ENCODE data around the gene KRTAP10-3.

KRTAP10-3 gene

DNA sequence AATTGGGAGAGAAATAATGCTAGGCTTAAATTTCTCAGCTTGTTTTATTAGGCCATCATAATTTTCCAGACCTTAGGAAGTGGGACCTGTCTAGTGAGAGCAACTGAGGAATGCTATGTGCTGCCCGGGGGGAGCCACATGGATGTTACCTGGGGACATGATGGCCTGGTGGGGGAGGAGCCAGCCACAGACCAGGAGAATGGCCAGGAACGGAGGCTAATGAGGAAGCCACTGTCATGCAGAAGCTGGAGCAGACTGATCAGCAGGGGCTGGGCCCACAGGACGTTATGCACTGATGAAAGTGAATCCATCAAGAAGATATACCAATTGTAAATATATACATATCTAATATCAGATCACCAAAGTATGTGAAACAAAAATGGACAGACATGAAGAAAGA, 14.0 kb downstream of the KRTAP10-3 start:
- DNase-seq: no peak

DNA sequence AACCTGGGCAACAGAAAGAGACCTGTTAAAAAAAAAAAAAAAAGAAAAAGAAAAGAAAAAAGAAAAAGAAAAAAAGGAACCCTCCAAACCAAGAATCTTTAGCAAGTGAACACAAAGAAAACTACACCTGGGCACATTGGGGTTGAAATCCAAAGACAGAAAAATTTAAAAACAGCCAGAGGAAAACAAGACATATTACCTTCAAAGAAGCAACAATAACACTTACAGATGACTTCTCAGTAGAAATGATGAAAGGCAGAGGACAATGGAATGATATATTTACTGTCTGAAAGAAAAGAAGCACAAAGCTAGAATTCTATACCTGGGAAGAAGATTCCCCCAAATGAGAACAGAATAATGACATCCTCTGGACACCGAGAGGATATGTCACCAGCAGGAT, 15.9 kb downstream of the KRTAP10-3 start:
- DNase-seq: no peak

DNA sequence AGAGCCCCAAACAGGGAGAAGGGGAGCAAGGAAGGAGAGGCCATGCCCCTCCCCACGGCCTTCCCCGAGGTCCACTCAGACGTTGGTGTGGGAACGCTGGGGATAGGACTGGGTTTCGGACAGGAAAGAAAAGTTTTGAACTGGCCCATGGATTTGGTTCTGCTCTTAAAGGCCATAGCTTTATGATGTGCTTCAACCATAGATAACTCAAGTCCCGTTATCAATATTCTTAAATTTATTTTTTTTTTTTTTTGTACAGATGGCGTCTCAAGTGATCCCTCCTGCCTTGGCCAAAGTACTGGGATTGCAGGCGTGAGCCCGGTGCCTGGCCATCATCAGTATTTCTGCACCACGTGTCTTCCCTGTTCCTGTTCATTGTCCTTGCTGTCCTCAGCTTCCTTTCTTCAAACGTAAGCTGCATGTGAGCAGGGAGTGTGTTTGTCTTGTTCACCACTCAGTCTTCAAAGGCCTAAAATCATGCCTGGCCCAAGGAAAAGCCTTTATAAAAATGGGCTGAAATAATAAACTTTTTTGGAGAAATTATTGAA, 17.8 kb downstream of the KRTAP10-3 start:
- DNase-seq: no peak

DNA sequence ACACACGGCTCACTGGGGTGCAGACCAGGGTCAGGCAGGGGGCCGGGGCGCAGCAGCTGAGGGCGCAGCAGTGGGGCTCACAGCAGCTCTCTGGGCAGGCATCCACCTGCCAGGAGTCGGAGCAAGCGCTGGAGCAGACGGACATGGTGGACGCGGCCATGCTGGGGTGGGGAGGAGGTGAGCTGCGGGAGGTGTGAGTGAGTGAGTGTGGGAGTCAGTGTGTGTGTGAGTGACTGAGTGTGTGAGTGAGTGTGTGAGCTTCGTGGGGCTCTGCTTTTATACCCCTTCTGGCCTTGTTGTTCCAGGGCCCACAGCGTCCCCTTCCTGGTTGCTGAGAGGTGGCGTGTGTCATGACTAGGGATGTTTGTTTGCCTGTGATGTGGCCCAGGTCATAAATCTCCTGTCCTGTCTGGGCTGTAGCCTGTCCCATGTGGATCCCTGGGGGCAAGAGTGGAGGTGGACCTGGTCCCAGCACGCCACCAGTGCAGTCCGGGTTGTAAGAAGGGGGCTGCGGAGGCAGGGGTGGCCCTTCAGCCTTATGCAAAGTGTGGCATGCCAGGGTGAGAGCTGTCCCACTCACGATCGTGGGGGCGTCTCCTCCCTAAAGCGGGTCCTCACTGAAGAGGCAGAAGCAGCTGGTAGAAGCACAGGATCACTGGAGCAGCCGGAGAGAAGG, 18.5 kb downstream of the KRTAP10-3 start, which contains the start of gene KRTAP10-1:
Gene KRTAP10-1, minus strand, starts transcription at position 205 of the 676 bp plus-strand sequence. Its CDS starts 45 bp downstream, at position 160.
- DNase-seq: no peak

DNA sequence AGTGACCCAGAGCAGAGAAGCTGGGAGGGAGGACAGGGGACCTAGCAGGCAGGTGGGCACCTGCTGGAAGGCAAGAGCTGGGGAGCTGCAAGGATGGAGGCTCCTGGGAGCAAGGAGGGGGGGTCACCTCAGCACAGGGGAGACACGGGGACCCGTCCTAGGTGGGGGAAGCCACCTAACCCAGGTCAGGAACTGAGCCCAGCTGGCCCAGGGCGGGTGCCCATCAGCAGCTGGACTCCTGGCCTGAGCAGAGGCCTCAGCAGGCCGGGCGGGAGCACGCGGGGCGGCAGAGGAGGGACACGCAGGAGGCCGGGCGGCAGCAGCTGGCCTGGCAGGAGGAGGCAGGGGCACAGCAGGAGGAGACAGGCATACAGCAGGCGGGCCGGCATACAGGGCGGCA, 19.5 kb downstream of the KRTAP10-3 start:
- DNase-seq: no peak

DNA sequence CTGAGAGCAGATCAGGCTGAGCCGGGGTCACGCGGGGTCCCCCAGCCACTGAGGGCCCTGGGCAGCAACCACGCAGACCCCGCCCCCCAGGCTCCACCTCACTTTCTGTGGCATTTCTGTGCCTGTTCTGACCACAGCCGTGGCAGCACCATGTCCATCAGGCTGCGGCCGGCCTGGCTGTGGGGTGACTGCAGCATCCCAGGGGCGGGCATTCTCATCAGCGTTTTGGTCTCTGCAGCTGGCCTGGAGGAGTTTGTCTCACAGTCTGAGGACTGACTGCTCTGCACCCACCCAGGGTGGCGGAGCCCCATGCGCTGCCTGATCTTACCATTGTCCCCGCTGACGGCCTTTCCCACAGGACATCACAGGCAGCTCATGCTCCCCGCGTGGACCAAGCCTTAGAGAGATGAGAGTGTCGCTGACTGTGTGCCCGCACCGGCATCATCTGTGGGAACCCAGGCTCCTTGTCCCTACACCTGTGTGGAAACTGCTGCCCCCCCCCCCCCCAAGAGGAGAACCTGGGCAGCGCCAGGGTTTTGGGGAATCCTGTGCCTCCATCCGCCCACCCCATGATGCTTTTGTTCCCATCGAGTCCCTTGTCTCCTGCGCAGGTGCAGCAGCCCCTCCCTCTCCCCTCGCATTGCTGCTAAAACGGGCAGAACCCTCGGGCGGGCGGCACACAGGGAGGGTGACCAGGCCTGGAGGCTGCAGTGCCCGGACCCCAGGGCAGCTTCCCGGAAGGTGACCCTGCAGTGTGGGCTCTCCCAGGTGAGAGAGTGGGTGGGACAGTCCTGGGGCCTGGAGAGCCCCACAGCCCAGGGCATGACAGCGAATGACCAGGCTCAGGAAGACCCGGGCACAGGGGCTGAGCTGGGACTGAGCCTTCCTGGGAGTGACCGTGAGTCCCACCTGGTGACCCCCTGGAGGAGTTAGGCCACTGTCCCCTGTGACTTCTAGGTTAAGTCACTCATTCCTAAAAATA, 20.4 kb downstream of the KRTAP10-3 start:
- no peak for DNase-seq

DNA sequence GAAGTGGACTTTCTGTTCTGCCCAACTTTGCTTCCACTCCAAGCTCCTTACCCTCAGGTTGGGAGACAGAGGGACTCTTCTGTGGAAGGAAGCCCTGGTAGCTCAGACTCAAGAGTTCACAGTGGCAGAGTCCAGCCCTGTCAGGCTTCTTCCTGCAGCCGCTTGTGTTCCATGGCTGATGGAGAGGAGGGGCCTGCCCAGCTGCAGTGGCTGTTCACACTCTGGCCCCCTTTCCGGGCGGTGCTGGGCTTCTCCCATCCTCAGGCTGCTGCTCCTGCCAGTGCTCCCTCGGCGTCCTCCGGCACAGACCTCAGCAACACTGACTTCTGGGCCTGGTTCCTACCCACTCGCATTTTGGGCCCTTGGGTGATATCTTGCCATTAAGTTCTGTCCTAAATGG, 22.6 kb downstream of the KRTAP10-3 start:
- DNase-seq: no peak

DNA sequence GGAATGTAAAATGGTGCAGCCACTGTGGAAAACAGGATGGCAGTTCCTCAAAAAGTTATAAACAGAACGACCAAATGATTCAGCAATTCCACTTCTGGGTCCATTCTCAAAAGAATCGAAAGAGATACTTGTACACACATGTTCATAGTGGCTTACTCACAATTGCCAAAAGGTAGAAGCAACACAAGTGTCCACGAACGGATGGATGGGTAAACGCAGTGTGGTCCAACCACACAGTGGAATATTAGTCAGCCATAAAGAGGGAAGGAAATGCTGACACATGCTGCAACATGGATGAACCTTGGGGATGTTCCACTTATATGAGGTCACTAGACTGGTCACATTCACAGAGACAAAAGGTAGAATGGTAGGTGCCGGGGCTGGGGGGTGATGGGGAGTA, 23.9 kb downstream of the KRTAP10-3 start:
- no peak for DNase-seq

DNA sequence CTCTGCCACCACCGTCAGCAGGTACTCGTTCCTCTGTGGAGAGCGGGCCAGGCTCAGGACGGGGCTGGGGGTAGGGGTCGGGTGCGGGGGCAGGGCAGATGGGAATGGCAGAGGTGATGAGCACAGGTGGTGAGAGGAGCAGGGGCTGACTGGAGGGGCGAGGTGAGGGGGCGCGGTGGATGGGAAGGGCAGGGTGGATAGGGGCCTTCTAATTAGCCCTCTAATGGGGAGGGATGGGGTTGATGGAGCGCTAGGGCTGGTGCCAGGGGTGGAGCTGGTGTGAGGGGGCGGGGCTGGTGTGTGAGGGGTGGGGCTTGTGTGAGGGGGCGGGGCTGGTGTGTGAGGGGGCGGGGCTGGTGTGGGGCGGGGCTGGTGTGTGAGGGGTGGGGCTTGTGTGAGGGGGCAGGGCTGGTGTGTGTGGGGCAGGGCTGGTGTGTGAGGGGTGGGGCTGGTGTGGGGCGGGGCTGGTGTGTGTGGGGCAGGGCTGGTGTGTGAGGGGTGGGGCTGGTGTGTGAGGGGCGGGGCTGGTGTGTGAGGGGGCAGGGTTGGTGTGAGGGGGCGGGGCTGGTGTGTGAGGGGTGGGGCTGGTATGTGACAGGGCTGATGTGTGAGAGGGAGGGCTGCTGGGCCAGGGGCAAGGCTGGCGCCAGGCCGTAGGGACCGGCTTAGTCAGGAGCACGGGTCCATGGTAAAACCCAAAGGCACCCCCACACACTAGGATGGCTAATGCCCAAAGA, 24.5 kb downstream of the KRTAP10-3 start:
- DNase-seq: no peak

DNA sequence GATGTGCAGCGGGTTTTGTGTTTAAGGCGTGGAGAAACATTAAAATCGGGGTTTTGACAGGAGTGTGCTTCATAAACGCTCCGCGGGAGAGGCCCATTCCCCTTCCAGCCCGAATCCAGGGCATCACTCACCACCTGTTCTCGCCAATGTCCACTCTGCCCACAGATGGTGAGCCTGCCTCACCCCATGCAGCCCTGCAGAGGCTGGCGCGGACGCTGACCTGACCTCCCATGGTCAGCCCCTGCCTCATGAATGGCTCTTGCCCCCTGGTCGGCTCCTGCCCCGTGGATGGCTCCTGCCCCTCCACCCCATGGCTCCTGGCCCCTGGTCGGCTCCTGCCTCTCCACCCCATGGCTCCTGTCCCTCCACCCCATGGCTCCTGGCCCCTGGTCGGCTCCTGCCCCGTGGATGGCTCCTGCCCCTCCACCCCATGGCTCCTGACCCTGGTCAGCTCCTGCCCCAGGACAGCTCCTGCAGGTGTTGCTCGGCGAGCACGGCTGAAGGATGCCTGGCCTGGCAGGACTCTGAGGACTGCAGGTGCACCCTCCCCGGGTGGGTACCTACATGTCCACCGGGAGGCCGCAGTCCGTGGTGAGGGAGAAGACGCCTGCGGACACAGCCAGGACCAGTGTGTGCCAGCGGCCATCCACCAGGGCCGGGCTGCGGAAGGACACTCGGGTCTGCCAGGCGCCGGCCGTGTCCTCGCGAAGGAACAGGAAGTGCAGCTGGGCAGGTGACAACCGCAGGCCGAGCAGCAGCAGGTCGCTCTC, 25.3 kb downstream of the KRTAP10-3 start:
- DNase-seq: no peak

DNA sequence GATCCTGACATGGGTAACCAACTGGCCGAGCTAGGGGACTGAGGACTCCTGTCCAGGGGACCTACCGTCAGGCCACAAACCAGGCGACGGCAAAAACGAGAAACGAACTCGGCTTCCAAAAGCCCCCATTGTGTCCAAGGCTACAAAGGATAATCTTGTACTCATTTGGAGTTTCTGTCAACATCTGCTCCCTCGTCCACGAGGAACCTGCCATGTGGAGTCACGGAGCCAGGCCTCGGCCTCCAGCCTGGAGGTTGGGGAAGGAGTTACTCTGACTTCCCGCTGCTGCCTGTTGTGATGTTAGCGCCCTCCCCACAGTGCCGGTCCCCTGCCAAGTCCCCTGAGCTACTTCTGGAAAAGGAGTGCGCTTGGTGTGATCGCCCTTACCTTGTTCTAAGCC, 25.9 kb downstream of the KRTAP10-3 start:
- no peak for DNase-seq

DNA sequence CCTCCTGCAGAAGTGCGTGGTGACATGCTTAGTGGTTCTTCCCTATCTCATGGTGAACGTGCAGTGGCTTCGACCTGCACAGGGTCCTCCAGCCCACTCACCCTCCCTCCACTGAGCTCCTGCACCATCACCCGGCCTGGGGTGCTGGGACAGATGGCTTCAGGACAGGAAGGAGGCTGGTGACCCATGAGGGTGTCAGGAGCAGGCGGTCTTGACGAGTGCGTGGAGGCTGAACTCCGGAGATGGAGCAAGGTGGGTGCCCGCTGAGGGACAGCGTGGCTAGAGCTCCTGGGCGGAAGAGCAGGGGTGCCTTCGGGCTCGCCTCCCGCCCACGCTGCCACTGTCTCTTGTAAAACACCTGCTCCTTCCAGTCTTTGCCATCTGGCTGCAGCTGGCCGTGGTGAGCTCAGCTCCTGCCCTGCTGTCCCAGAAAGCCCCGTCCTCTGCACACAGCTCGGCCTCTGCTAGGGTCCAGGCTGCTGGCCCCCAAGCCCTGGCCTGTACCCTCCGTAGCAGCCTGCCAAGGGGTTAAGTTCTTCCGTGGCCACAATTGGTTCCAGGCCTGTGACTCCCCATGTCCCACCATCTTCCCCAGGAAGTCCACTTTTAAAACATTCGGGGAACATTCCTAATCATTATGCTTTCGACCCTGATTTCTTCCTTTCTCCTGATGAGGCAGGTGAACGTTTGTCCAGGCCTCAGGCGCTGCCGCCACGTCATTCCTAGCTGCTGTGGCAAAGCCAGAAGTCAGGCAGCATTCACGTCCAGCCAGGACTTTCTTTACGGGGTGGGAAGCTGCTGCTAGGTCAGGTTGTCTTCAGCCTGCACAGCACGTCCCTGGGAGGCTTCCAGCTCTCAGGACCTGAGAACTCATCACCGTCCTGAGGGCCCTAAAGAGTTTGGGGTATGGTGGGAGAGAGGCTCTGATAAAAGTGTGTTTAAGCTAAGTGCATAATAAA, 26.7 kb downstream of the KRTAP10-3 start:
- no peak for DNase-seq

DNA sequence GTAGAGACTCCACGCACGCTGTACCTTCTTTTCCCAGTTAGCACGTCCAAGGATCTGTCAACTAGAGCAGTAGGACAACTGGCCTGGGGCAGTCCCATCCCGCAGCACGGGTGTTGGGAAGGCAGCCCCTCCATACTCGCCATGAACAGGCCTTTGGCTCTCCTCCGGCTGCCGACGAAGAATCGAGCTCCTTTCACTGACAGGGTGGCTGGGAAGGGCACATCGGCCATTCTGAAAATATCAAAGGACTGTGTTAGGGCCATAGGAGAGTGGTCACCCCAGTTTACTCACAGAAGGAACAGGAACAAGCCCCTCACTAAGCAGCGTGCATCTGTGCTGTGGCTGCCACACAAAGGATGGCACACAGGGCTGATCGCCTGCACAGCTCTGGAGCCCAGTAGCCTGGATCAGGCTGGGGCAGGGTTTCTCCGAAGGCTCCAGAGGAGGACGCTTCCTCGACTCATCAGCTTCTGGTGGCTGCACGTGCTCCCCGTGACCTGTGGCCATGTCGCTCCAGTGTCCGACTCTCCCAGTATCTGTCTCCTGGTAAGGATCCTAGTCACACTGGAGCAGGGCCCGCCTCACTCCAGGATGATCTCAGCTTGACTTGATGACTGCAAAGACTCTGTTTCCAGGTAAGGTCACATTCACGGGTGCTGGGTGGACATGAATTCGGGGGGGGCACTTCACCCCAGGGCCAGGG, 27.5 kb downstream of the KRTAP10-3 start:
- no peak for DNase-seq

DNA sequence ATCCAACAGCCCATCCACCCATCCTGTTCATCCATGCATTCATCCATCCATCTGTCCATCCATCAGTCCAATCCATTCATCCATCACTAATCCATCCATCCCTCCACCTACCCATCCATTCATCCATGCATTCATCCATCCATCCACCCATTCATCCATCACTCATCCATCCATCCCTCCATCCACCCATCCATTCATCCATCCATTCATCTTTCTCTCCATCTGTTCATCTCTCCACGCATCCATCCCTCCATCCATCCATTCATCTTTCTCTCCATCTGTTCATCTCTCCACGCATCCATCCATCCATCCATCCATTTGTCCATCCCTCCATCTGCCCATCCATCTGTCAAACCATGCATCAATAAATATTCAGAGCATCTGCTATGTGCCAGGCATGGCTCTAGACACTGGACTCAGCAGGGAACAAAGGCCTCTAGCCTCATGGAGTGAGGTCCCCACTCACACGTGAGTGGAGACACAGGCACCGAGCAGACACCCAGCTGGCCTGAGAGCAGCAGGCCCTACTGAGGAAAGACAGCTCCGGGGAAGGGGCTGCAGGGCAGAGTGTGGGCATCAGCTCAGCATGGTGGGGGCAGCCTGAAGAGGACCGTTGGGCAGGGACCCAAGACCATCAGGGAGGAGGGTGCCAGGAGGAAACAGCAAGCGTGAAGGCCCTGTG, 28.2 kb downstream of the KRTAP10-3 start:
- no peak for DNase-seq

DNA sequence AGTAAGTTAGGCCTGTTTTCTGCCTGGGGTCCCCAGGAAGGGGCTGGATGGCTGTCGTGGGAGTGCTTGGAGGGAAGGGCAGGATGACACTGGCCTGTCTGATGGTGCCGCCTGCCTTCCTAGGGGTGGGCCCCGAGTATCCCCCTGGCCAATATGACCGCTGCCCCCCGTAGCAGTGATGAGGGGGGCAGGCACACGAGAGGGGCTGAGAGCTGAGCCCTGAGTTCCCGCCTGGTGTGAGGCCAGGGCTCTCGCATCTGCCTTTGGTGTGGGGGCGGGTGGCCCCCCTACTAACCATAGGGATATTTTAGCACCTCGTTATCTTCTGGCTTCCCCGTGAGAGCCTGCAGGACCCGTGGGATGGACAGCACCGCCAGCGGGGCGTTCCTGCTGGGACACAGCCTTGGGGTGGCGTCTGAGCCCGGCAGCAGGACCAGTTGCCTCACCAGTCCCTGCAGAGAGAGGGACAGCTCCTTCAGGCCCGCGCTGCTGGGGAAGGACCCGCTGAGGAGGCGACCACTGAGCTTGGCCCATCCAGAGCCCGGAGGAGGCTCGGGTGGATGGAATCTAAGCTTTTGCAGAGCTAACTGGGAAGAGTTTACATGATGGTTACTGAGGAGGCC, 29.0 kb downstream of the KRTAP10-3 start:
- no peak for DNase-seq

DNA sequence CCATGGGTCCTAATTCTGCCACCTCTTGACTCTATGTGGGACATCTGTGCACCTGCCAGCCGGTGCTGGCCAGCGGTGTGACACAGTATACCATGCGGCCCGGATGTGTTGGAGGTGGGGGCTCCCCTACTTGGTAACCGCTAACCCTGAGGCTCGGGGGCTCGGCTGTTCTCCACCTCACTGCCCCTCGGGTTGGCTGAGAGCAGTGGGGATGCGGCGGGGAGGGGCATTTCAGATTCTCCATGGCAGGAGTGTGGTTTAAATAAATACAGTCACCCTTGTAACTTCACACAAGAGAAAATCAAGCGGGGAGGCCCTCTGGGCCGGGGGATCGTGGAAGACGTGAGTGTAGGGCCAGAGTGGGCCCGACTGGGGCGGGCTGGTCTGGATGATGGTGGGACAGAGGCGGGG, 29.6 kb downstream of the KRTAP10-3 start:
- no peak for DNase-seq

DNA sequence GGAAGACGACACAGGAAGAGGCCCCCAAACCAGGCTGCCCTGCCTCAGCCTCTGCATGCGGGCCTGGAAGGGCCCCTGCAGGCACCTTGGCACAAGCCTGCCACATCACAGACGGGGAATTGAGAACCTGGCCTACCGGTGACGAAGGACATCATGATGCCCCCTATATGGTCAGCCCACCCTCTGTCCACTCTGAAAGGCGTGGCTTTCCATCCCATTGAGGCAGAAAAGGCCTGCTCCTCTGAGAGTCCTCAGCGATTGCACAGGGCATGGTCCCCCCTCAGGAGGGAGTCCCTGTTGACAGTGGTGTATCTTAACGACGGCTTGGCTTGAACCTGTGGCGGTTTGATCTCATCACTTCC, 30.0 kb downstream of the KRTAP10-3 start:
- DNase-seq: no peak

DNA sequence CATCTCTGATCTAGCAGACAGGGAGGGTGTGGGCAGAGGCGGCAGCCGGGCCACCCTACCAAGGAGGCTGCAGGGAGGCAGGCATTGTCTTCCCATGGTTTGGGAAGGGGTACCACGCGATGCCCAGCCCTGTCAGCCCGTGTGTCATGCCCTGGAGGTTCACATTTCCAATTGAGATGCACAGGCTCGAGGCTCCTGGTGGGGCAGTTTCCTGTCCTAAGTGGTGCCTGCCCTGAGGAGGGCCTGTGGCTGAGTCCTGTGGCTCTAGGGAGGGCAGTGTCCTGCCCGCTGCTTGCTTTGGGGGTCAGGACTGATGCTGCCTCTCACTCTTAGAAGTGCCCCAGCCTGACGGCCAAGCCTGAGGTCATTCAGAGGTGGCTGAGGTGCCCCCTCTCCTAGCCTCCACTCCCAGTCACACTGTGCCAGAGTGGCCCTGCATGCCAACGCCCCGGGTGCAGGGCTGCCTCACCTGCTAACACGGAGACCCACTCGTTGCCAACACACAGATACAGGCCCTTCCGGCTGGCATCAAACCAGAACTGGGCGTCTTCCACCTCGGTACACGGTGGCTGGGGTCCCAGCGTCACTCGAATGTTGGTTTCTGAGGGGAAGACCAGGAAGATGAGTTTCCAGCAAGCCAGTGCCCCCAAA, 30.5 kb downstream of the KRTAP10-3 start:
- DNase-seq: no peak
